Body of pancreas (tissue), 4 donors: ENCODE results near the gene SAPCD2.

Experiments
- POLR2A ChIP-seq, 3 donors: fragments of 450-650 bp; IDR thresholded peaks; one replicate each; pipeline ENCODE4 v1.6.1; 2016; ENCODE audit warnings: antibody characterized with exemption in 3 of 3, mild to moderate bottlenecking in 2 of 3
- TF ChIP-seq, protein P1 (sequence below), 7 experiments: fragments of 450-650 bp in 4 of 7; fragments of 200-600 bp in 3 of 7; sonication (generic) in 3 of 7; IDR thresholded peaks; one replicate each; pipeline ENCODE4 v1.5.1; 2016 to 2019; ENCODE audit warnings: antibody characterized with exemption in 7 of 7

DNA sequence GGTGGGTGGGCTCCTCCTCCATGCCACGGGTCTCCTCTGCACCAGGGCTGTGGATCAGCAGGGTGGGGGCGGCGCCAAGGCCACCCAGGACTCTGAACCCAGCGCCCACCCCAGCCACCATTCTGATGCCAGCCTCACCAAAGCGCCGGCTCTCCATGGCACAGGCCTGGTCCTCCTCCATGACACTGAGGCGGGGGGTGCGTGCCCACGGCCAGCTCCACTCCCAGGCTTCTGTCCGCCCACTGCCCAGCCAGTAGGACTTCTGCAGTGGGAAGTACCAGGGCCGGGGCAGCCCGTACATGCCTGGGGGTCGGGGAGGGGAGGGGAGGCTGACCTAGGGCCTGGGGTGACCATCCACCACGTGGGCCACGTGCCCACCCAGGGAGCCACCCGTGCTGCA is 53.9 kb downstream of the SAPCD2 start:
- TF ChIP-seq, protein P1, sequence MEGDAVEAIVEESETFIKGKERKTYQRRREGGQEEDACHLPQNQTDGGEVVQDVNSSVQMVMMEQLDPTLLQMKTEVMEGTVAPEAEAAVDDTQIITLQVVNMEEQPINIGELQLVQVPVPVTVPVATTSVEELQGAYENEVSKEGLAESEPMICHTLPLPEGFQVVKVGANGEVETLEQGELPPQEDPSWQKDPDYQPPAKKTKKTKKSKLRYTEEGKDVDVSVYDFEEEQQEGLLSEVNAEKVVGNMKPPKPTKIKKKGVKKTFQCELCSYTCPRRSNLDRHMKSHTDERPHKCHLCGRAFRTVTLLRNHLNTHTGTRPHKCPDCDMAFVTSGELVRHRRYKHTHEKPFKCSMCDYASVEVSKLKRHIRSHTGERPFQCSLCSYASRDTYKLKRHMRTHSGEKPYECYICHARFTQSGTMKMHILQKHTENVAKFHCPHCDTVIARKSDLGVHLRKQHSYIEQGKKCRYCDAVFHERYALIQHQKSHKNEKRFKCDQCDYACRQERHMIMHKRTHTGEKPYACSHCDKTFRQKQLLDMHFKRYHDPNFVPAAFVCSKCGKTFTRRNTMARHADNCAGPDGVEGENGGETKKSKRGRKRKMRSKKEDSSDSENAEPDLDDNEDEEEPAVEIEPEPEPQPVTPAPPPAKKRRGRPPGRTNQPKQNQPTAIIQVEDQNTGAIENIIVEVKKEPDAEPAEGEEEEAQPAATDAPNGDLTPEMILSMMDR (IDR thresholded peaks at IDR 0.05), result no peak
- no peak for TF ChIP-seq POLR2A (IDR thresholded peaks at IDR 0.05)
